OCI-LY1 (cell line): Measurements from ENCODE around the gene TEX14.

Experiments used
- H2AFZ ChIP-seq: fragments of 200-600 bp; sonication (generic), shearing (Covaris generic); 2 replicates; pipeline ENCODE4 v1.6.0; 2014; ENCODE audit warnings: antibody characterized with exemption, mild to moderate bottlenecking, low read length
- H3F3A ChIP-seq: fragments of 200-600 bp; sonication (generic), shearing (Covaris generic); 2 replicates; pipeline ENCODE4 v1.6.0; 2014; ENCODE audit warnings: mild to moderate bottlenecking, antibody characterized with exemption, low read length, moderate library complexity; ENCODE audit not compliant: insufficient read depth
- H3K27ac ChIP-seq: fragments of 200-600 bp; sonication (generic); 2 replicates; pipeline ENCODE4 v1.5.1; 2014; ENCODE audit warnings: low read length, mixed run types, mild to moderate bottlenecking, low read depth; ENCODE audit not compliant: poor library complexity, severe bottlenecking
- H3K27me3 ChIP-seq: fragments of 200-600 bp; sonication (generic); 2 replicates; pipeline ENCODE4 v1.6.0; 2014; ENCODE audit warnings: antibody characterized with exemption, mild to moderate bottlenecking, low read length, moderate library complexity; ENCODE audit not compliant: insufficient read depth
- H3K36me3 ChIP-seq: fragments of 200-600 bp; sonication (generic); 2 replicates; pipeline ENCODE4 v1.6.1; 2014; ENCODE audit warnings: mild to moderate bottlenecking, antibody characterized with exemption, low read length, moderate library complexity, mixed read lengths; ENCODE audit not compliant: insufficient read depth
- H3K4me1 ChIP-seq: fragments of 200-600 bp; sonication (generic); 2 replicates; pipeline ENCODE4 v1.5.1; 2014; ENCODE audit warnings: mild to moderate bottlenecking, low read length, moderate library complexity; ENCODE audit not compliant: insufficient read depth, severe bottlenecking
- H3K4me2 ChIP-seq: fragments of 200-600 bp; sonication (generic), shearing (Covaris generic); 2 replicates; pipeline ENCODE4 v1.6.1; 2014; ENCODE audit warnings: low read length
- H3K4me3 ChIP-seq: fragments of 200-600 bp; sonication (generic); 2 replicates; pipeline ENCODE4 v1.5.1; 2014; ENCODE audit warnings: low read length, low read depth, mild to moderate bottlenecking, mixed read lengths; ENCODE audit not compliant: poor library complexity, severe bottlenecking
- H3K79me2 ChIP-seq: fragments of 200-600 bp; shearing (Covaris generic); 2 replicates; pipeline ENCODE4 v1.6.1; 2016; ENCODE audit warnings: mixed run types, low read length, mixed read lengths; ENCODE audit not compliant: insufficient read depth
- H3K9ac ChIP-seq: fragments of 200-600 bp; sonication (generic), shearing (Covaris generic); 2 replicates; pipeline ENCODE4 v1.6.1; 2014; ENCODE audit warnings: mild to moderate bottlenecking, low read length, mixed read lengths
- H3K9me2 ChIP-seq: fragments of 200-600 bp; sonication (generic), shearing (Covaris generic); 2 replicates; pipeline ENCODE4 v1.6.1; 2014; ENCODE audit warnings: low read depth, mild to moderate bottlenecking, low read length, mixed read lengths
- H3K9me3 ChIP-seq: fragments of 200-600 bp; shearing (Covaris generic); 2 replicates; pipeline ENCODE4 v1.6.1; 2014; ENCODE audit warnings: low read length, mixed read lengths
- H4K20me1 ChIP-seq: fragments of 200-600 bp; sonication (generic), shearing (Covaris generic); 2 replicates; pipeline ENCODE4 v1.6.0; 2016; ENCODE audit warnings: mild to moderate bottlenecking, low read length; ENCODE audit not compliant: insufficient read depth
- CTCF ChIP-seq: fragments of 200-600 bp; sonication (generic), shearing (Covaris generic); IDR thresholded peaks from 2 replicates; pipeline ENCODE4 v1.5.1; 2017; ENCODE audit warnings: mild to moderate bottlenecking, antibody characterized with exemption, low read length, moderate library complexity, mixed read lengths
- EZH2 ChIP-seq: fragments of 200-600 bp; sonication (generic), shearing (Covaris generic); IDR thresholded peaks from 2 replicates; pipeline ENCODE4 v1.8.0; 2017; ENCODE audit warnings: borderline replicate concordance, mixed run types, mild to moderate bottlenecking, antibody characterized with exemption, low read length, moderate library complexity, mixed read lengths

TEX14 gene

GRCh38 chr17:58513965-58514769 lies 177.7 kb downstream of the TEX14 start, which contains the start of gene MTMR4:
TSS of gene MTMR4 (minus strand) at chr17:58514638. CDS start at chr17:58514407, 231 bp downstream.
- Histone ChIP-seq H3K36me3 (peaks cover 39% of the 10 kb centered on the region), H3K27me3 (no peaks in the 10 kb centered on the region)

GRCh38 chr17:58513267-58513964 lies 178.4 kb downstream of the TEX14 start:
- H3K4me1 ChIP-seq: peaks cover 37% of the 10 kb centered on the region
- no peaks in the 10 kb centered on the region for H3K27me3 ChIP-seq
- no peak overlapping the region for H2AFZ ChIP-seq
- TF ChIP-seq CTCF (peak; percentile 28; the same call in 1 of the 2 replicates), EZH2 (no peak)
- H3K9me3 ChIP-seq: no peaks in the 10 kb centered on the region
- no peaks in the 10 kb centered on the region for H3K79me2 ChIP-seq
- H3K4me3 ChIP-seq: peak overlapping the region; percentile 94
- no peaks in the 10 kb centered on the region for H4K20me1 ChIP-seq
- H3K9ac ChIP-seq: peak overlapping the region; percentile 81
- H3K9me2 ChIP-seq: no peaks in the 10 kb centered on the region
- no peak overlapping the region for H3K27ac ChIP-seq
- H3K4me2 ChIP-seq: peak overlapping the region; percentile 80
- H3K36me3 ChIP-seq: peaks cover 46% of the 10 kb centered on the region
- no peaks in the 10 kb centered on the region for H3F3A ChIP-seq

More at GRCh38 chr17:58513965-58514769, 177.7 kb downstream of the TEX14 start, which contains the start of gene MTMR4:
- Histone ChIP-seq H3K9me2 (no peaks in the 10 kb centered on the region), H3K4me3 (peak within 1 kb of the TSS; percentile 94), H2AFZ (no peak within 1 kb of the TSS), H3K9ac (peak within 1 kb of the TSS; percentile 81), H3K4me2 (peak within 1 kb of the TSS; percentile 80), H3K9me3 (no peaks in the 10 kb centered on the region), H3K27ac (peak within 1 kb of the TSS; percentile 67), H3K79me2 (no peaks in the 10 kb centered on the region), H3F3A (no peaks in the 10 kb centered on the region), H3K4me1 (peaks cover 43% of the 10 kb centered on the region), H4K20me1 (no peaks in the 10 kb centered on the region)
- no peak for TF ChIP-seq CTCF
- TF ChIP-seq EZH2: no peak

- no peaks in the 10 kb centered on the region for H3F3A ChIP-seq
- H3K27ac ChIP-seq: no peak overlapping the region
- no peak for TF ChIP-seq EZH2
- TF ChIP-seq CTCF: no peak
- no peaks in the 10 kb centered on the region for H3K79me2 ChIP-seq
- H3K9me2 ChIP-seq: no peaks in the 10 kb centered on the region
- H4K20me1 ChIP-seq: no peaks in the 10 kb centered on the region
- H3K9ac ChIP-seq: no peak overlapping the region
- H3K27me3 ChIP-seq: no peaks in the 10 kb centered on the region
- H3K4me3 ChIP-seq: no peak overlapping the region
- no peak overlapping the region for H3K4me2 ChIP-seq
- H3K36me3 ChIP-seq: peaks cover 74% of the 10 kb centered on the region
- peaks cover 22% of the 10 kb centered on the region for H3K4me1 ChIP-seq
- no peaks in the 10 kb centered on the region for H3K9me3 ChIP-seq
- H2AFZ ChIP-seq: no peak overlapping the region
Observed at GRCh38 chr17:58510075-58510474, 181.8 kb downstream of the TEX14 start.
